IMR-90 (cell line): ENCODE results near the gene ZNF831. TPM values are rescaled to one million over a fixed set of nuclear protein-coding genes. Genes with fewer than 3 reads are reported as not detected.

Experiments
- ATAC-seq: fragments of 200-7000 bp; cut with Tn5 transposase; 2 replicates; pipeline ENCODE4 v1.9.1; 2020; ENCODE audit warnings: low read depth, mild to moderate bottlenecking, moderate library complexity
- BruUV-seq: library from RNA; stranded (reverse); fragments of 400-500 nt; replicated peaks from 2 replicates; lab custom pipeline; 2021; lab: Mats Ljungman, UMichigan
- CTCF ChIA-PET: fragments of 300-600 bp; formaldehyde crosslinking; extraction: SDS; loops from one replicate; lab custom pipeline; 2021; ENCODE audit warnings: antibody characterized with exemption; lab: Yijun Ruan, JAX
- POLR2A ChIA-PET: fragments of 300-600 bp; sonication (Branson Sonifier 250); formaldehyde crosslinking; loops from one replicate; lab custom pipeline; 2022; ENCODE audit warnings: antibody characterized with exemption; ENCODE audit not compliant: unreplicated experiment; lab: Charles Lee
- DNase-seq: peaks from one replicate; pipeline ENCODE4 v3.0.0; 2013
- H2AFZ ChIP-seq: replicated peaks from 2 replicates; pipeline ENCODE3; 2013; ENCODE audit warnings: low read length, mild to moderate bottlenecking; ENCODE audit not compliant: poor library complexity
- H2AK5ac ChIP-seq: 2 replicates; pipeline ENCODE4 v1.6.1; 2013; ENCODE audit warnings: low read depth, low read length, inconsistent platforms
- H2AK9ac ChIP-seq: replicated peaks from 2 replicates; pipeline ENCODE3; 2013; ENCODE audit warnings: mild to moderate bottlenecking, low read depth, low read length, moderate library complexity; ENCODE audit not compliant: poor library complexity
- H2BK120ac ChIP-seq: 2 replicates; pipeline ENCODE4 v1.6.1; 2013; ENCODE audit warnings: low read depth, low read length, inconsistent platforms
- H2BK15ac ChIP-seq: 3 replicates; pipeline ENCODE4 v1.6.1; 2013; ENCODE audit warnings: low read depth, low read length, inconsistent platforms
- H2BK20ac ChIP-seq: 2 replicates; pipeline ENCODE4 v1.6.1; 2013; ENCODE audit warnings: low read depth, mild to moderate bottlenecking, inconsistent platforms, low read length, moderate library complexity
- H2BK5ac ChIP-seq: 2 replicates; pipeline ENCODE4 v1.6.1; 2013; ENCODE audit warnings: mild to moderate bottlenecking, low read depth, low read length, inconsistent platforms; ENCODE audit not compliant: poor library complexity, severe bottlenecking
- H3K14ac ChIP-seq: replicated peaks from 2 replicates; pipeline ENCODE4 v1.6.1; 2013; ENCODE audit warnings: low read depth, low read length, inconsistent platforms
- H3K18ac ChIP-seq: 2 replicates; pipeline ENCODE4 v1.6.1; 2013; ENCODE audit warnings: low read depth, low read length, control low read depth
- H3K23ac ChIP-seq: 2 replicates; pipeline ENCODE4 v1.6.1; 2013; ENCODE audit warnings: low read depth, low read length, inconsistent platforms
- H3K27ac ChIP-seq: 2 replicates; pipeline ENCODE4 v1.5.1; 2013; ENCODE audit warnings: mild to moderate bottlenecking, control low read depth, low read length; ENCODE audit not compliant: insufficient read depth
- H3K27me3 ChIP-seq: 2 replicates; pipeline ENCODE4 v1.6.1; 2013; ENCODE audit warnings: low read length; ENCODE audit not compliant: control insufficient read depth, insufficient read depth
- H3K36me3 ChIP-seq: 2 replicates; pipeline ENCODE4 v1.6.1; 2013; ENCODE audit warnings: low read length, mixed read lengths; ENCODE audit not compliant: control insufficient read depth, insufficient read depth
- H3K4ac ChIP-seq: 2 replicates; pipeline ENCODE4 v1.6.1; 2013; ENCODE audit warnings: low read depth, low read length, inconsistent platforms
- H3K4me1 ChIP-seq: 2 replicates; pipeline ENCODE4 v1.6.1; 2013; ENCODE audit warnings: low read length, mixed read lengths; ENCODE audit not compliant: control insufficient read depth, insufficient read depth
- H3K4me2 ChIP-seq: 2 replicates; pipeline ENCODE4 v1.6.1; 2013; ENCODE audit warnings: low read depth, mild to moderate bottlenecking, control low read depth, low read length, moderate library complexity
- H3K4me3 ChIP-seq: 2 replicates; pipeline ENCODE4 v1.5.1; 2013; ENCODE audit warnings: low read depth, mild to moderate bottlenecking, control low read depth, low read length, moderate library complexity; ENCODE audit not compliant: insufficient read depth
- H3K56ac ChIP-seq: 2 replicates; pipeline ENCODE4 v1.6.1; 2013; ENCODE audit warnings: low read length, inconsistent platforms; ENCODE audit not compliant: insufficient read depth; ENCODE audit errors: extremely low read depth
- H3K79me1 ChIP-seq, 2 experiments: 2 replicates each; pipeline ENCODE4 v1.6.1; 2013; ENCODE audit warnings: low read length in 2 of 2, inconsistent platforms in 1 of 2, low read depth in 1 of 2
- H3K9ac ChIP-seq: 2 replicates; pipeline ENCODE4 v1.6.1; 2013; ENCODE audit warnings: low read depth, low read length, control low read depth
- H3K9me1 ChIP-seq: 2 replicates; pipeline ENCODE4 v1.6.1; 2013; ENCODE audit warnings: low read length, inconsistent platforms; ENCODE audit not compliant: insufficient read depth
- H3K9me3 ChIP-seq: 2 replicates; pipeline ENCODE4 v1.6.1; 2013; ENCODE audit warnings: low read length; ENCODE audit not compliant: control insufficient read depth, insufficient read depth
- H4K20me1 ChIP-seq: 2 replicates; pipeline ENCODE4 v1.6.1; 2013; ENCODE audit warnings: low read length, inconsistent platforms; ENCODE audit not compliant: insufficient read depth
- H4K5ac ChIP-seq: 2 replicates; pipeline ENCODE4 v1.6.1; 2013; ENCODE audit warnings: mild to moderate bottlenecking, low read depth, low read length, control low read depth
- H4K8ac ChIP-seq, 2 experiments: 2 replicates each; pipeline ENCODE4 v1.6.1; 2013; ENCODE audit warnings: low read depth in 2 of 2, low read length in 2 of 2, control low read depth in 1 of 2, inconsistent platforms in 1 of 2
- H4K91ac ChIP-seq: 2 replicates; pipeline ENCODE4 v1.6.1; 2013; ENCODE audit warnings: low read depth, low read length, inconsistent platforms; ENCODE audit not compliant: insufficient read depth
- BHLHE40 ChIP-seq: fragments of 150-350 bp; IDR thresholded peaks from 2 replicates; pipeline ENCODE4 v1.6.1; 2016; ENCODE audit warnings: mild to moderate bottlenecking, low read depth, low read length
- CHD1 ChIP-seq: IDR thresholded peaks from 2 replicates; pipeline ENCODE4 v1.6.1; 2012; ENCODE audit warnings: low read depth, low read length, improper control_type of control experiment
- FOS ChIP-seq: fragments of 150-350 bp; IDR thresholded peaks from 2 replicates; pipeline ENCODE4 v1.6.1; 2016; ENCODE audit warnings: low read depth, low read length
- MAFK ChIP-seq: IDR thresholded peaks from 2 replicates; pipeline ENCODE4 v1.6.1; 2012; ENCODE audit warnings: low read depth, low read length, improper control_type of control experiment
- MAZ ChIP-seq: IDR thresholded peaks from 2 replicates; pipeline ENCODE4 v1.6.1; 2012; ENCODE audit warnings: low read depth, mild to moderate bottlenecking, low read length, improper control_type of control experiment, moderate library complexity, borderline replicate concordance
- MXI1 ChIP-seq: IDR thresholded peaks from 2 replicates; pipeline ENCODE4 v1.6.1; 2012; ENCODE audit warnings: low read depth, mild to moderate bottlenecking, low read length, moderate library complexity, borderline replicate concordance
- NFE2L2 ChIP-seq: fragments of 150-350 bp; IDR thresholded peaks from 2 replicates; pipeline ENCODE4 v1.6.1; 2016; ENCODE audit warnings: low read depth, mild to moderate bottlenecking, low read length
- POLR2A ChIP-seq: IDR thresholded peaks from 2 replicates; pipeline ENCODE4 v1.6.1; 2012; ENCODE audit warnings: mild to moderate bottlenecking, low read depth, low read length
- RAD21 ChIP-seq: IDR thresholded peaks from 2 replicates; pipeline ENCODE4 v1.6.1; 2012; ENCODE audit warnings: low read length, improper control_type of control experiment
- RCOR1 ChIP-seq: IDR thresholded peaks from 2 replicates; pipeline ENCODE4 v1.6.1; 2012; ENCODE audit warnings: mild to moderate bottlenecking, low read length, improper control_type of control experiment; ENCODE audit not compliant: insufficient replicate concordance
- RFX5 ChIP-seq: IDR thresholded peaks from 2 replicates; pipeline ENCODE4 v1.8.0; 2012; ENCODE audit warnings: low read depth, mild to moderate bottlenecking, low read length, moderate library complexity
- SMC3 ChIP-seq: fragments of 150-350 bp; IDR thresholded peaks from 2 replicates; pipeline ENCODE4 v1.6.1; 2016; ENCODE audit warnings: low read depth, mild to moderate bottlenecking, antibody characterized with exemption, low read length, moderate library complexity
- WGBS, 2 experiments: methylation state at CpG; one replicate each; pipeline versions ENCODE4 v1.1.5 to v1.1.7; 2013; ENCODE audit warnings: missing lambda C conversion rate in 2 of 2; ENCODE audit not compliant: insufficient read length in 1 of 2; ENCODE audit errors: extremely low coverage in 2 of 2; 5-methylcytosine and 5-hydroxymethylcytosine counted together
- dilution Hi-C: fragments of 300-500 bp; cut with HindIII; formaldehyde crosslinking; loops from one replicate; pipeline ENCODE4 v1.14.3; 2018; ENCODE audit warnings: low sequenced_read_pairs; ENCODE audit not compliant: unreplicated experiment
- in situ Hi-C: fragments of 300-500 bp; cut with MboI; formaldehyde crosslinking; loops from 3 replicates; pipeline ENCODE4 v1.14.3; 2019; ENCODE audit warnings: low sequenced_read_pairs, inconsistent platforms, mixed read lengths
- intact Hi-C: fragments of 100-400 bp; cut with micrococcal nuclease; formaldehyde crosslinking; loops from 2 replicates; pipeline ENCODE4 v1.10.0; 2022
- polyA plus RNA-seq, 3 experiments: library from polyadenylated mRNA; depleted of rRNA; stranded (reverse); fragments of >200 nt; gene quantifications; 2 replicates each; pipeline ENCODE4 v1.2.3, GENCODE V29; 2012; ENCODE audit warnings: low replicate concordance in 1 of 3
- total RNA-seq: library from RNA; depleted of rRNA; stranded (reverse); fragments of >200 nt; gene quantifications from 2 replicates; pipeline ENCODE4 v1.2.3, GENCODE V29; 2012
- TF ChIP-seq, protein P1 (sequence below): fragments of 150-350 bp; IDR thresholded peaks from 2 replicates; pipeline ENCODE4 v1.6.1; 2016; ENCODE audit warnings: low read depth, mild to moderate bottlenecking, low read length, moderate library complexity, borderline replicate concordance
- TF ChIP-seq, protein P2 (sequence below): conservative IDR thresholded peaks from 2 replicates; pipeline ENCODE4 v1.5.1; 2012; ENCODE audit warnings: mild to moderate bottlenecking, low read depth, low read length, improper control_type of control experiment
- TF ChIP-seq, protein P3 (sequence below): fragments of 150-350 bp; IDR thresholded peaks from 2 replicates; pipeline ENCODE4 v1.6.1; 2017; ENCODE audit warnings: mild to moderate bottlenecking, antibody characterized with exemption, low read length, low read depth

ZNF831 gene
- total and polyA plus RNA-seq, 2 of the 4 experiments (the other 2 are of a cell fraction) = not detected

DNA sequence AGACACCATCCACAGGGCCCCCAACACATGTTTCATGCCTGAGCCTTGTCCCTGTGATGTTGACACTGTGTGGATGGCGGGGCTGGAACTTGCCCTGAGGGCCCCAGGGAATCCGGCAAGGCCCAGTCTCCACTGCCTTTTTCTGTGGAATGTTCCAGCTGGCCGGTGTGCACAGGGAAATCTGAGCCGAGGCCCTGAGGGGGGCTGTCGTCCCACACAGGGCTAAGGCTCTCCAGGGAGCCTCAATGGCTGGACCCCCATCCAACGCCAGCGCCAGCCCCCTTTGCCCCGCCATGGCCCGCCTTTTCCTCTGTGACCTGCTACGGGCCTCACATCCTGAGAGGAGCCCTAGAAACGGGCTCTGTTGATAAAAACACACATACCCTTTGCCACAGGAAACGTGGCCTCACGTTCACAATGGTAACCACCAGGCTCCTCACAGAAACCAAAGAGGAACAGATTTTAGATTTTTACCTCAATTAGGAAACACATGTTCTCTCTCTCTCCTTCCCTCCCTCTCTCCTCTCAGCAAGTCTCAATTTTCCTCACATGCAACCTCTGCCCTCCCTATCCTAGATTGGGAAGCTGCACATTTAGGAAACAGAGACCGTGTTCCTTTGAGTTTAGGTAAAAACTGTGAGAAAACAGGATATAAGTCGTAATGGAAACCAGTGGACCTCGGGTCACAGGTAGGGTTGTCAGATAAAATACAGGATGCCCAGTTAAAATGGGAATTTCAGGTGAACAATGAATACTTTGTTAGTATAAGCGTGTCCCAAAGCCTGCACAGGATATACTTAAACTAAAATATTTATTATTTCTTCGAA lies 13.7 kb upstream of the ZNF831 start:
- H3K9ac ChIP-seq = no peak overlapping the region
- intact Hi-C loops = no loop called here
- no peak for ATAC-seq
- CTCF ChIA-PET = no interaction called here
- no peaks in the 10 kb centered on the region for H3K9me1 ChIP-seq
- no peak overlapping the region for H2BK5ac ChIP-seq
- no peak overlapping the region for H3K14ac ChIP-seq
- no peak overlapping the region for H4K8ac ChIP-seq
- H4K5ac ChIP-seq = no peak overlapping the region
- no peak overlapping the region for H2BK120ac ChIP-seq
- no peak overlapping the region for H3K56ac ChIP-seq
- no peak overlapping the region for H3K4me2 ChIP-seq
- H4K91ac ChIP-seq = no peak overlapping the region
- POLR2A ChIA-PET = no interaction called here
- H2AK9ac ChIP-seq = no peak overlapping the region
- no peak overlapping the region for H2BK20ac ChIP-seq
- no TSS peak for BruUV-seq
- no peaks in the 10 kb centered on the region for H3K27me3 ChIP-seq
- WGBS, 2 experiments = 5% methylated on average over 3 of the region's 18 CpGs; no CpG with 5 or more reads in 1 of the 2 experiments
- H3K23ac ChIP-seq = no peak overlapping the region
- H2AFZ ChIP-seq = no peak overlapping the region
- TF ChIP-seq RAD21 = no peak
- no peak for TF ChIP-seq RCOR1
- TF ChIP-seq MAFK = no peak
- no peak for TF ChIP-seq SMC3
- TF ChIP-seq, protein P1, sequence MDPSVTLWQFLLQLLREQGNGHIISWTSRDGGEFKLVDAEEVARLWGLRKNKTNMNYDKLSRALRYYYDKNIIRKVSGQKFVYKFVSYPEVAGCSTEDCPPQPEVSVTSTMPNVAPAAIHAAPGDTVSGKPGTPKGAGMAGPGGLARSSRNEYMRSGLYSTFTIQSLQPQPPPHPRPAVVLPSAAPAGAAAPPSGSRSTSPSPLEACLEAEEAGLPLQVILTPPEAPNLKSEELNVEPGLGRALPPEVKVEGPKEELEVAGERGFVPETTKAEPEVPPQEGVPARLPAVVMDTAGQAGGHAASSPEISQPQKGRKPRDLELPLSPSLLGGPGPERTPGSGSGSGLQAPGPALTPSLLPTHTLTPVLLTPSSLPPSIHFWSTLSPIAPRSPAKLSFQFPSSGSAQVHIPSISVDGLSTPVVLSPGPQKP = no peak
- TF ChIP-seq BHLHE40 = no peak
- TF ChIP-seq POLR2A = no peak
- TF ChIP-seq MAZ = no peak
- TF ChIP-seq MXI1 = no peak
- no peak for TF ChIP-seq RFX5
- no peak for TF ChIP-seq FOS
- TF ChIP-seq, protein P2, sequence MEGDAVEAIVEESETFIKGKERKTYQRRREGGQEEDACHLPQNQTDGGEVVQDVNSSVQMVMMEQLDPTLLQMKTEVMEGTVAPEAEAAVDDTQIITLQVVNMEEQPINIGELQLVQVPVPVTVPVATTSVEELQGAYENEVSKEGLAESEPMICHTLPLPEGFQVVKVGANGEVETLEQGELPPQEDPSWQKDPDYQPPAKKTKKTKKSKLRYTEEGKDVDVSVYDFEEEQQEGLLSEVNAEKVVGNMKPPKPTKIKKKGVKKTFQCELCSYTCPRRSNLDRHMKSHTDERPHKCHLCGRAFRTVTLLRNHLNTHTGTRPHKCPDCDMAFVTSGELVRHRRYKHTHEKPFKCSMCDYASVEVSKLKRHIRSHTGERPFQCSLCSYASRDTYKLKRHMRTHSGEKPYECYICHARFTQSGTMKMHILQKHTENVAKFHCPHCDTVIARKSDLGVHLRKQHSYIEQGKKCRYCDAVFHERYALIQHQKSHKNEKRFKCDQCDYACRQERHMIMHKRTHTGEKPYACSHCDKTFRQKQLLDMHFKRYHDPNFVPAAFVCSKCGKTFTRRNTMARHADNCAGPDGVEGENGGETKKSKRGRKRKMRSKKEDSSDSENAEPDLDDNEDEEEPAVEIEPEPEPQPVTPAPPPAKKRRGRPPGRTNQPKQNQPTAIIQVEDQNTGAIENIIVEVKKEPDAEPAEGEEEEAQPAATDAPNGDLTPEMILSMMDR = no peak
- TF ChIP-seq NFE2L2 = no peak
- TF ChIP-seq, protein P3, sequence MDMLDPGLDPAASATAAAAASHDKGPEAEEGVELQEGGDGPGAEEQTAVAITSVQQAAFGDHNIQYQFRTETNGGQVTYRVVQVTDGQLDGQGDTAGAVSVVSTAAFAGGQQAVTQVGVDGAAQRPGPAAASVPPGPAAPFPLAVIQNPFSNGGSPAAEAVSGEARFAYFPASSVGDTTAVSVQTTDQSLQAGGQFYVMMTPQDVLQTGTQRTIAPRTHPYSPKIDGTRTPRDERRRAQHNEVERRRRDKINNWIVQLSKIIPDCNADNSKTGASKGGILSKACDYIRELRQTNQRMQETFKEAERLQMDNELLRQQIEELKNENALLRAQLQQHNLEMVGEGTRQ = no peak
- TF ChIP-seq CHD1 = no peak
- H3K4ac ChIP-seq = no peak overlapping the region
- no peak overlapping the region for H3K18ac ChIP-seq
- in situ Hi-C loops = no loop called here
- H3K9me3 ChIP-seq = peaks cover 2% of the 10 kb centered on the region; the same call in 1 of the 2 replicates
- no peaks in the 10 kb centered on the region for H4K20me1 ChIP-seq
- no peak for DNase-seq
- no peak overlapping the region for H3K4me3 ChIP-seq
- H2AK5ac ChIP-seq = no peak overlapping the region
- no peaks in the 10 kb centered on the region for H3K36me3 ChIP-seq
- H2BK15ac ChIP-seq = no peak overlapping the region
- no peak overlapping the region for H3K27ac ChIP-seq
- no peaks in the 10 kb centered on the region for H3K4me1 ChIP-seq
- H3K79me1 ChIP-seq = no peaks in the 10 kb centered on the region
- dilution Hi-C loops = no loop called here
